DND-41 (cell line): Measurements from ENCODE around the gene HSF2BP.
A peak's percentile ranks its signal among the peaks of the same experiment; 100 is the strongest.

Experiments used
- ATAC-seq: fragments of 200-7000 bp; cut with Tn5 transposase; 3 replicates; pipeline ENCODE4 v1.9.1; 2021; ENCODE audit warnings: low read depth; ENCODE audit not compliant: insufficient read depth
- DNase-seq: peaks from one replicate; pipeline ENCODE4 v3.0.0-alpha.2; 2020
- H2AFZ ChIP-seq: 2 replicates; pipeline ENCODE4 v1.6.0; 2012; ENCODE audit warnings: low read depth, low read length
- H3K27ac ChIP-seq: 2 replicates; pipeline ENCODE4 v1.5.1; 2012; ENCODE audit warnings: low read length, inconsistent platforms
- H3K27me3 ChIP-seq: fragments of 200-600 bp; sonication (generic); 2 replicates; pipeline ENCODE4 v1.6.0; 2012; ENCODE audit warnings: low read length, mild to moderate bottlenecking, inconsistent platforms; ENCODE audit not compliant: insufficient read depth, poor library complexity
- H3K36me3 ChIP-seq: 2 replicates; pipeline ENCODE4 v1.5.1; 2012; ENCODE audit warnings: low read length, inconsistent platforms; ENCODE audit not compliant: insufficient read depth
- H3K4me1 ChIP-seq: 2 replicates; pipeline ENCODE4 v1.5.1; 2012; ENCODE audit warnings: mild to moderate bottlenecking, low read length; ENCODE audit not compliant: insufficient read depth
- H3K4me2 ChIP-seq: 2 replicates; pipeline ENCODE4 v1.6.0; 2012; ENCODE audit warnings: mild to moderate bottlenecking, moderate library complexity, low read length, inconsistent platforms; ENCODE audit not compliant: insufficient read depth
- H3K4me3 ChIP-seq, 2 experiments: fragments of 200-600 bp in 1 of 2; shearing (Covaris generic) in 1 of 2; 2 replicates each; pipeline ENCODE4 v1.5.1; 2012 to 2016; ENCODE audit warnings: inconsistent platforms in 2 of 2, low read length in 2 of 2, mild to moderate bottlenecking in 2 of 2, low read depth in 1 of 2, moderate library complexity in 1 of 2
- H3K79me2 ChIP-seq: 2 replicates; pipeline ENCODE4 v1.6.0; 2012; ENCODE audit warnings: low read length, inconsistent platforms; ENCODE audit not compliant: insufficient read depth
- H3K9ac ChIP-seq: 2 replicates; pipeline ENCODE4 v1.6.0; 2012; ENCODE audit warnings: low read depth, mild to moderate bottlenecking, inconsistent platforms, low read length, moderate library complexity
- H3K9me3 ChIP-seq: 2 replicates; pipeline ENCODE4 v1.5.1; 2012; ENCODE audit warnings: low read length, moderate library complexity, mild to moderate bottlenecking, inconsistent platforms; ENCODE audit not compliant: insufficient read depth, severe bottlenecking
- H4K20me1 ChIP-seq: 2 replicates; pipeline ENCODE4 v1.6.0; 2012; ENCODE audit warnings: low read length; ENCODE audit not compliant: insufficient read depth
- CTCF ChIP-seq: IDR thresholded peaks from 2 replicates; pipeline ENCODE4 v1.5.1; 2012; ENCODE audit warnings: borderline replicate concordance, low read length, moderate library complexity, mild to moderate bottlenecking; ENCODE audit not compliant: poor library complexity, severe bottlenecking; ENCODE audit errors: extremely low read depth
- EZH2 ChIP-seq: IDR thresholded peaks from 3 replicates; pipeline ENCODE4 v1.6.1; 2012; ENCODE audit warnings: borderline replicate concordance, low read depth, mild to moderate bottlenecking, moderate library complexity, low read length, inconsistent platforms; ENCODE audit not compliant: severe bottlenecking

The HSF2BP gene

GRCh38 chr21:43603233-43603626 is 56.1 kb downstream of the HSF2BP start:
- no peak overlapping the region for H3K27ac ChIP-seq
- TF ChIP-seq EZH2 (no peak), CTCF (no peak)

DNA sequence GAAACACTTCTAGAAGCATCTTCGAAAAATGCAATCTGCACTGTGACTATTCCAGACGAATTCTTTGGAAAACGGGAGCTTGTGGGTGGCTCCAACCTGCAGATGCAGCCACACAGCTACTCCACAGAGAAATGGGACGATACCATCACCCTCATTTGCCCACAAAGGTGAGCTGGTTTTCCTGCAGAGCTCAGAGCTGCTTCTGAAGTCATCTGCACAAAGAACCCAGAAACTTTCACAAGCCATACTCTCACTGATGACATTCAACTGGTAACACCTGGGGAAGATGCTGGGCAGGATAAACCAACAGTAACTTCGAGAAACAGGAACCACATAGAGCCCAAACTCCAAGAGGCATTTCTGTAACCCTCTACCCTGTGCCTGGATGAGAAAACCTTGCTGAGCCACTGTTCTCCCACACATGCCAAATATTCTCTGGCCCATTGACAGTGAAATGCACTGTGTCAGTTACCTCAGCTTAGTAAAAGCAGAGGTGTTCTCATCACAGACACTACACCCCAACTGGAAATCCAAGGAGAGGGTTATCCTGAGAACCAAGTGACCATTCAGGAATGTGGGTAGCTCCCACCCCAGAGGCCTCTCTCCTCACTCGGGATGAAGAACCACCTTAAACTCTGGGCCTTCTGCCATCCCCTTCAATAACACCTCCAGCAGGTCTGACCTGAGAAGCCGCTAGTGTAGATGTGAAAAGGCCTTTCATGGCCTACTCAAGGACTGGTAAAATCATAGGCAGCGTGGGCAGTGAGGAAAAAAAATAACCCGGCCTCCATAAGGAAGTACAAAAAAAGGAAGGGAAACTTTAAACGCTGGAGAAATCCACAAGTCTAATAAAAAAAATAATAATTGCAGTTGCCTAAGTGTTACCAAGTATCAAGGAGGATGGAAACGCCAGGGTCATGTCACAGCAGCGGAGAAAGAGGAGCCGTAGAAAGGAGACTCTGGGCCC is 56.7 kb downstream of the HSF2BP start:
- DNase-seq (no peak), ATAC-seq (0 out of 3 replicates have a peak, but pooled peaks have one; percentile 33)
- TF ChIP-seq CTCF (no peak), EZH2 (no peak)
- H2AFZ ChIP-seq: no peak overlapping the region; the same call in 1 of the 2 replicates
- H3K79me2 ChIP-seq: no peaks in the 10 kb centered on the region
- H3K4me2 ChIP-seq: no peak overlapping the region
- no peak overlapping the region for H3K27ac ChIP-seq
- H3K9ac ChIP-seq: no peak overlapping the region
- no peaks in the 10 kb centered on the region for H3K27me3 ChIP-seq
- H3K9me3 ChIP-seq: no peaks in the 10 kb centered on the region
- H4K20me1 ChIP-seq: no peaks in the 10 kb centered on the region
- H3K4me3 ChIP-seq: no peak overlapping the region
- no peaks in the 10 kb centered on the region for H3K36me3 ChIP-seq
- H3K4me1 ChIP-seq: no peaks in the 10 kb centered on the region

More at GRCh38 chr21:43603233-43603626, 56.1 kb downstream of the HSF2BP start:
- no peaks in the 10 kb centered on the region for H3K4me1 ChIP-seq
- no peak for ATAC-seq
- no peak overlapping the region for H3K4me3 ChIP-seq
- no peak overlapping the region for H2AFZ ChIP-seq
- no peaks in the 10 kb centered on the region for H4K20me1 ChIP-seq
- H3K36me3 ChIP-seq: no peaks in the 10 kb centered on the region
- H3K9me3 ChIP-seq: no peaks in the 10 kb centered on the region
- no peak overlapping the region for H3K9ac ChIP-seq
- H3K4me2 ChIP-seq: no peak overlapping the region
- no peaks in the 10 kb centered on the region for H3K79me2 ChIP-seq
- DNase-seq: no peak
- H3K27me3 ChIP-seq: no peaks in the 10 kb centered on the region

- no peak overlapping the region for H3K4me3 ChIP-seq
- TF ChIP-seq CTCF (no peak), EZH2 (no peak)
- H3K79me2 ChIP-seq: no peaks in the 10 kb centered on the region
- H3K4me1 ChIP-seq: no peaks in the 10 kb centered on the region
- H3K4me2 ChIP-seq: no peak overlapping the region
- H2AFZ ChIP-seq: no peak overlapping the region
- no peak overlapping the region for H3K27ac ChIP-seq
- H3K27me3 ChIP-seq: no peaks in the 10 kb centered on the region
- H3K9me3 ChIP-seq: no peaks in the 10 kb centered on the region
- no peak for DNase-seq
- no peak for ATAC-seq
- H3K36me3 ChIP-seq: no peaks in the 10 kb centered on the region
- H3K9ac ChIP-seq: no peak overlapping the region
- no peaks in the 10 kb centered on the region for H4K20me1 ChIP-seq
Observed at GRCh38 chr21:43600642-43601402, 58.5 kb downstream of the HSF2BP start.
